Astrocyte (in vitro differentiated cells and primary cell): ENCODE data around the gene SPTLC2. TPM values are rescaled to one million over a fixed set of nuclear protein-coding genes. Genes with fewer than 3 reads are reported as not detected.

Experiments used
- DNase-seq: peaks from one replicate; pipeline ENCODE4 v3.0.0-alpha.2; 2010; ENCODE audit warnings: low read depth
- FAIRE-seq: peaks from 2 replicates; lab custom pipeline; 2011; peaks lifted over from hg19 to GRCh38; lab: Jason Lieb, UNC
- H2AFZ ChIP-seq: 2 replicates; pipeline ENCODE4 v1.6.0; 2012; ENCODE audit warnings: low read depth, low read length, inconsistent platforms
- H3K27ac ChIP-seq: 2 replicates; pipeline ENCODE4 v1.5.1; 2011; ENCODE audit warnings: low read depth, low read length, inconsistent platforms
- H3K27me3 ChIP-seq: 2 replicates; pipeline ENCODE4 v1.6.0; 2011; ENCODE audit warnings: low read length, inconsistent platforms; ENCODE audit not compliant: insufficient read depth
- H3K36me3 ChIP-seq: 2 replicates; pipeline ENCODE4 v1.5.1; 2011; ENCODE audit warnings: low read length, inconsistent platforms; ENCODE audit not compliant: insufficient read depth
- H3K4me1 ChIP-seq: 2 replicates; pipeline ENCODE4 v1.5.1; 2011; ENCODE audit warnings: low read length, inconsistent platforms; ENCODE audit not compliant: insufficient read depth
- H3K4me2 ChIP-seq: 2 replicates; pipeline ENCODE4 v1.6.0; 2012; ENCODE audit warnings: low read length, inconsistent platforms
- H3K4me3 ChIP-seq: 2 replicates; pipeline ENCODE4 v1.5.1; 2011; ENCODE audit warnings: low read depth, mild to moderate bottlenecking, low read length, inconsistent platforms; ENCODE audit not compliant: insufficient read depth
- H3K79me2 ChIP-seq: 2 replicates; pipeline ENCODE4 v1.6.0; 2012; ENCODE audit warnings: mild to moderate bottlenecking, low read length, inconsistent platforms; ENCODE audit not compliant: insufficient read depth
- H3K9ac ChIP-seq: 2 replicates; pipeline ENCODE4 v1.6.0; 2012; ENCODE audit warnings: mild to moderate bottlenecking, low read length, inconsistent platforms
- H3K9me3 ChIP-seq: 2 replicates; pipeline ENCODE4 v1.5.1; 2012; ENCODE audit warnings: low read depth, mild to moderate bottlenecking, low read length, inconsistent platforms; ENCODE audit not compliant: insufficient read depth
- H4K20me1 ChIP-seq: 2 replicates; pipeline ENCODE4 v1.6.0; 2012; ENCODE audit warnings: low read length, inconsistent platforms; ENCODE audit not compliant: insufficient read depth
- H3K27ac Mint-ChIP-seq: one replicate; pipeline ENCODE4 v1.8.0; 2021; ENCODE audit warnings: mild to moderate bottlenecking, mixed read lengths; ENCODE audit not compliant: unreplicated experiment
- H3K27me3 Mint-ChIP-seq: one replicate; pipeline ENCODE4 v1.8.0; 2021; ENCODE audit warnings: low read depth, mixed read lengths; ENCODE audit not compliant: unreplicated experiment
- H3K36me3 Mint-ChIP-seq: one replicate; pipeline ENCODE4 v1.8.0; 2021; ENCODE audit warnings: low read depth, mixed read lengths; ENCODE audit not compliant: unreplicated experiment
- H3K4me1 Mint-ChIP-seq: one replicate; pipeline ENCODE4 v1.8.0; 2021; ENCODE audit warnings: low read depth, mixed read lengths; ENCODE audit not compliant: unreplicated experiment
- H3K4me3 Mint-ChIP-seq: one replicate; pipeline ENCODE4 v1.8.0; 2021; ENCODE audit warnings: mild to moderate bottlenecking, moderate library complexity, mixed read lengths; ENCODE audit not compliant: unreplicated experiment
- H3K9me3 Mint-ChIP-seq: one replicate; pipeline ENCODE4 v1.8.0; 2021; ENCODE audit warnings: mild to moderate bottlenecking, mixed read lengths; ENCODE audit not compliant: unreplicated experiment
- CTCF ChIP-seq: IDR thresholded peaks from 2 replicates; pipeline ENCODE4 v1.5.1; 2011; ENCODE audit warnings: low read depth, mild to moderate bottlenecking, inconsistent platforms, low read length, moderate library complexity; ENCODE audit not compliant: insufficient read depth
- EZH2 ChIP-seq: IDR thresholded peaks from 2 replicates; pipeline ENCODE4 v1.6.1; 2012; ENCODE audit warnings: mild to moderate bottlenecking, low read length, inconsistent platforms; ENCODE audit not compliant: insufficient read depth
- total RNA-seq: library from RNA; stranded (reverse); gene quantifications from 2 replicates; pipeline ENCODE4 v1.2.1, GENCODE V29; 2021

Gene SPTLC2
- total RNA-seq, 1 donor from 2014 or later: 51.2 TPM

GRCh38 chr14:77630111-77630510 lies 13.7 kb upstream of the SPTLC2 start:
- no peaks in the 10 kb centered on the region for H3K4me1 Mint-ChIP-seq
- FAIRE-seq: no peak

GRCh38 chr14:77625360-77625759 lies 8.9 kb upstream of the SPTLC2 start:
- Histone ChIP-seq H3K4me3 (no peak overlapping the region), H2AFZ (no peak overlapping the region), H3K4me2 (no peak overlapping the region), H3K27ac (no peak overlapping the region), H3K9me3 (no peaks in the 10 kb centered on the region), H3K4me1 (no peaks in the 10 kb centered on the region), H3K79me2 (no peaks in the 10 kb centered on the region), H4K20me1 (no peaks in the 10 kb centered on the region), H3K27me3 (no peaks in the 10 kb centered on the region), H3K36me3 (no peaks in the 10 kb centered on the region), H3K9ac (no peak overlapping the region)
- no peak for TF ChIP-seq CTCF
- no peak for TF ChIP-seq EZH2
- Mint-ChIP-seq H3K36me3 (no peaks in the 10 kb centered on the region), H3K4me3 (no peak overlapping the region), H3K27me3 (no peaks in the 10 kb centered on the region), H3K9me3 (peaks cover 4% of the 10 kb centered on the region), H3K4me1 (no peaks in the 10 kb centered on the region), H3K27ac (no peak overlapping the region)
- DNase-seq: no peak
- no peak for FAIRE-seq

More at GRCh38 chr14:77630111-77630510, 13.7 kb upstream of the SPTLC2 start:
- Histone ChIP-seq H3K27ac (no peak overlapping the region), H3K27me3 (no peaks in the 10 kb centered on the region), H3K4me1 (no peaks in the 10 kb centered on the region), H3K4me3 (no peak overlapping the region), H3K9ac (no peak overlapping the region), H4K20me1 (no peaks in the 10 kb centered on the region), H3K79me2 (no peaks in the 10 kb centered on the region), H3K9me3 (no peaks in the 10 kb centered on the region), H3K4me2 (no peak overlapping the region), H2AFZ (no peak overlapping the region), H3K36me3 (no peaks in the 10 kb centered on the region)
- Mint-ChIP-seq H3K4me3 (no peak overlapping the region), H3K27ac (no peak overlapping the region), H3K9me3 (peaks cover 21% of the 10 kb centered on the region), H3K36me3 (peaks cover 1% of the 10 kb centered on the region), H3K27me3 (no peaks in the 10 kb centered on the region)
- TF ChIP-seq EZH2 (no peak), CTCF (no peak)
- DNase-seq: no peak

- H3K9ac ChIP-seq: no peak overlapping the region
Measured at GRCh38 chr14:77623201-77623600, 6.8 kb upstream of the SPTLC2 start.

More at GRCh38 chr14:77623201-77623600, 6.8 kb upstream of the SPTLC2 start:
- no peak overlapping the region for H3K4me2 ChIP-seq
- no peak overlapping the region for H3K27ac ChIP-seq
- H3K79me2 ChIP-seq: no peaks in the 10 kb centered on the region
- no peaks in the 10 kb centered on the region for H3K4me1 ChIP-seq
- DNase-seq (no peak), FAIRE-seq (no peak)
- Mint-ChIP-seq H3K36me3 (no peaks in the 10 kb centered on the region), H3K4me3 (no peak overlapping the region), H3K27me3 (no peaks in the 10 kb centered on the region), H3K27ac (no peak overlapping the region), H3K9me3 (no peaks in the 10 kb centered on the region), H3K4me1 (no peaks in the 10 kb centered on the region)
- no peak for TF ChIP-seq CTCF
- H3K36me3 ChIP-seq: no peaks in the 10 kb centered on the region
- H3K9me3 ChIP-seq: no peaks in the 10 kb centered on the region
- no peak overlapping the region for H2AFZ ChIP-seq
- no peak overlapping the region for H3K4me3 ChIP-seq
- peaks cover 2% of the 10 kb centered on the region for H3K27me3 ChIP-seq
- H4K20me1 ChIP-seq: no peaks in the 10 kb centered on the region
